GM21576 (cell line): ENCODE measurements around the gene FBN1.

Experiments
- ATAC-seq: cut with Tn5 transposase; IDR thresholded peaks from one replicate; pipeline ENCODE4 v1.9.1; 2021; ENCODE audit warnings: mild to moderate bottlenecking, moderate library complexity; ENCODE audit not compliant: unreplicated experiment

FBN1 gene

GRCh38 chr15:48582452-48583247, 62.9 kb downstream of the FBN1 start:
- no peak for ATAC-seq

GRCh38 chr15:48581219-48581618, 64.3 kb downstream of the FBN1 start:
- ATAC-seq, result no peak

- ATAC-seq, result no peak
Measured at GRCh38 chr15:48580736-48581135, 64.8 kb downstream of the FBN1 start.

GRCh38 chr15:48579945-48580671, 65.4 kb downstream of the FBN1 start:
- ATAC-seq, result no peak

GRCh38 chr15:48578965-48579364, 66.5 kb downstream of the FBN1 start:
- no peak for ATAC-seq

- no peak for ATAC-seq
Measured at GRCh38 chr15:48577469-48577868, 68.0 kb downstream of the FBN1 start.

GRCh38 chr15:48574187-48574586, 71.3 kb downstream of the FBN1 start:
- no peak for ATAC-seq

GRCh38 chr15:48573780-48574179, 71.7 kb downstream of the FBN1 start:
- ATAC-seq, result no peak

- no peak for ATAC-seq
Measured at GRCh38 chr15:48572823-48573222, 72.7 kb downstream of the FBN1 start.

GRCh38 chr15:48571510-48571909, 74.0 kb downstream of the FBN1 start:
- no peak for ATAC-seq

GRCh38 chr15:48570822-48571221, 74.7 kb downstream of the FBN1 start:
- no peak for ATAC-seq

- ATAC-seq, result no peak
Measured at GRCh38 chr15:48569591-48570302, 75.8 kb downstream of the FBN1 start.

- ATAC-seq, result no peak
Measured at GRCh38 chr15:48566668-48567067, 78.8 kb downstream of the FBN1 start.

GRCh38 chr15:48565560-48566482, 79.7 kb downstream of the FBN1 start:
- ATAC-seq, result no peak

- no peak for ATAC-seq
Measured at GRCh38 chr15:48564690-48565089, 80.8 kb downstream of the FBN1 start.

- ATAC-seq, result no peak
Measured at GRCh38 chr15:48563934-48564333, 81.6 kb downstream of the FBN1 start.

GRCh38 chr15:48560321-48561051, 85.0 kb downstream of the FBN1 start:
- no peak for ATAC-seq

- no peak for ATAC-seq
Measured at GRCh38 chr15:48559285-48559684, 86.2 kb downstream of the FBN1 start.

- no peak for ATAC-seq
Measured at GRCh38 chr15:48558226-48558625, 87.3 kb downstream of the FBN1 start.

- no peak for ATAC-seq
Measured at GRCh38 chr15:48557335-48557734, 88.2 kb downstream of the FBN1 start.
